GM10847 (cell line): ENCODE results near the gene NYAP1.

ENCODE experiments used
- POLR2A ChIP-seq: IDR thresholded peaks from 2 replicates; pipeline ENCODE4 v1.6.1; 2011; ENCODE audit not compliant: insufficient read length; ENCODE audit errors: extremely low read depth

NYAP1 gene

GRCh38 chr7:100455206-100455605 is 28.5 kb upstream of the NYAP1 start:
- TF ChIP-seq POLR2A, result no peak

- TF ChIP-seq POLR2A, result no peak
Measured at GRCh38 chr7:100456562-100456961, 27.2 kb upstream of the NYAP1 start.

DNA sequence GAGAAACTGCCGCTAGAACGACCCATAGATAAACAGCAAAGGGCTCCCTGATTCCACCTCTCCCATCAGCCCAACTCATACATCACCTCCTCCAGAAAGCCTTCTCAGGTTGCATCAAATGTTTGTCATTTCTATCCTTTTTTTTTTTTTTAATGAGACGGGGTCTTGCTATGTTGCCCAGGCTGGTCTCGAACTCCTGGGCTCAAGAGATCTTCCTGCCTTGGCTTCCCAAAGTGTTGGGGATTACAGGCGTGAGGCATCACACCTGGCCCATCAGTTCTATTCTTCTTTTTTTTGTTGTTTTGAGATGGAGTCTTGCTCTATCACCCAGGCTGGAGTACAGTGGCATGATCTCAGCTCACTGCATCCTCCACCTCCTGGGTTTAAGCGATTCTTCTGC is 26.7 kb upstream of the NYAP1 start:
- no peak for TF ChIP-seq POLR2A

GRCh38 chr7:100464210-100464660 is 19.5 kb upstream of the NYAP1 start, which contains the start of gene SPACDR:
TSS of gene SPACDR (minus strand) at chr7:100464260. CDS start at chr7:100464025, 235 bp downstream.
- no peak for TF ChIP-seq POLR2A

DNA sequence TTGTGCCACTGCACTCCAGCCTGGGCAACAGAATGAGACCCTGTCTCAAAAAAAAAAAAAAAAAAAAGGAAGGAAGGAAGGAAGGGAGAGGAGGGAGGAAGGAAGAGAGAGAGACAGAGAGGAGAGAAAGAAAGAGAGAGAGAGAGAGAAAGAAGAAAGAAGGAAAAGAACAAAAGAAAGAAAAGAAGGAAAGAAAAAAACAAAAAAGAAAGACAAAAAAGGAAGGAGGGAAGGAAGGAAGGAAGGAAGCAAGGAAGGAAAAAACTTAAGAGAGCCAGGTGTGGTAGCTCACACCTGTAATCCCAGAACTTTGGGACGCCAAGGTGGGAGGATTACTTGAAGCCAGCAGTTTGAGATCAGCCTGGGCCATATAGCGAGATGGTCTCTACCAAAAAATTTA is 18.9 kb upstream of the NYAP1 start:
- TF ChIP-seq POLR2A, result no peak

DNA sequence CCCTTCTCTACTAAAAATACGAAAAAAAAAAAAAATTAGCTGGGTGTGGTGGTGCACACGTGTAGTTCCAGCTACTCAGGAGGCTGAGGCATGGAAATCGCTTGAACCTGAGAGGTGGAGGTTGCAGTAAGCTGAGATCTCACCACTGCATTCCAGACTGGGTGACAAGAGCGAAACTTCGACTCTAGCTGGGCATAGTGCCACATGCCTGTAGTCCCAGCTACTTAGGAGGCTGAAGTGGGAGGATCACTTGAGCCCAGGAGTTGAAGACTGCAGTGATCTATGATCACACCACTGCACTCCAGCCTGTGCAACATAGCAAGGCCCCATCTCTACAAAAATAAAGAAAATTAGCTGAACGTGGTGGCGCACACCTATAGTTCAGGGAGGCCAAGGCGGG is 18.4 kb upstream of the NYAP1 start:
- no peak for TF ChIP-seq POLR2A

- TF ChIP-seq POLR2A, result no peak
Measured at GRCh38 chr7:100465702-100466311, 17.9 kb upstream of the NYAP1 start.

DNA sequence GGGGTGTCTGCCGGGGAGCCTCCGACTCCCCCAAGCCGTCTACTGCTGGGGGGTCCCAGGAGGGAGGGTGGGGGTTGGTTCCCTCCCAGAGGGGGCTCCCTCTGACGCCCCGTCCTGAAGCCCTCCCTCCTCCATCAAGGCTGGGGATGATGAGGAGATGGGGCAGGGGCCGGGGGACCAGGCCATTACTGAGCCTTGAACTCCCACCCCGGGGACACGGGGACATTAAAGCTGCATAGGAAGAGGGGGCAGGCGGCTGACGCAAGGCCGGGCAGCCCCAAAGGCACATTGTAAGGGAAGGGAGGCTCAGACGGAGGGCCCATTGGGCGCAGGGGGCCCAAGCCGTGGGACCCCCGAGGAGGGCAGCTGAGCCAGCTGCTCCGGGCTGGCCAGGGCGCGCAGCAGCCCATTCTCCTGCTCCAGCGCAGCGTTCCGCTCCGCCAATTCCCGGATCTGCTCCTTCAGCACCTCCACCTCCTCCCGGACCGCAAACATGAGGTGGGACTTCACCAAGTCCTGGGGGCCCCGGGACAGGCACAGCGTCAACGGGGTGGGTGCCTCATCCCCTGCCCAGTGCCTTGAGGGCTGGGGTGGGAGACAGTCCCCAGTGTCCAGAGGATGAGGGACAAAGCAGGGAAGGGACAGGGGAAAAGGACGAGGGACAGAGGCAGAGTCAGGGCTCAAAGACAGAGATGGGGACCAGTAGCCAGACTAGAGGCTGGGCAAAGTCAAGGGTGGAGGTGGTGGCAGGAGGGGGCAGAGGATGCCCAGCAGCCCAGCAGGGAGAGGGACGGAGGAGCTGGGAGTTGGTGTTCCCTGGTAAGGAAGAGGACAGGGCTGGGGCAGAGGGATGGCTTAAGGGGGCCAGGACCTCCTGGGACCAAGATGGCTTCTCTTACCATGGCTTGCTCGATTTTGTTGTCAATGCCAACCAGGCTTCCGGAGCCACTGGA is 16.8 kb upstream of the NYAP1 start:
- no peak for TF ChIP-seq POLR2A

GRCh38 chr7:100467638-100468373 is 15.9 kb upstream of the NYAP1 start:
- TF ChIP-seq POLR2A, result no peak

GRCh38 chr7:100469227-100470044 is 14.3 kb upstream of the NYAP1 start:
- no peak for TF ChIP-seq POLR2A

- no peak for TF ChIP-seq POLR2A
Measured at GRCh38 chr7:100471021-100471420, 12.7 kb upstream of the NYAP1 start.

DNA sequence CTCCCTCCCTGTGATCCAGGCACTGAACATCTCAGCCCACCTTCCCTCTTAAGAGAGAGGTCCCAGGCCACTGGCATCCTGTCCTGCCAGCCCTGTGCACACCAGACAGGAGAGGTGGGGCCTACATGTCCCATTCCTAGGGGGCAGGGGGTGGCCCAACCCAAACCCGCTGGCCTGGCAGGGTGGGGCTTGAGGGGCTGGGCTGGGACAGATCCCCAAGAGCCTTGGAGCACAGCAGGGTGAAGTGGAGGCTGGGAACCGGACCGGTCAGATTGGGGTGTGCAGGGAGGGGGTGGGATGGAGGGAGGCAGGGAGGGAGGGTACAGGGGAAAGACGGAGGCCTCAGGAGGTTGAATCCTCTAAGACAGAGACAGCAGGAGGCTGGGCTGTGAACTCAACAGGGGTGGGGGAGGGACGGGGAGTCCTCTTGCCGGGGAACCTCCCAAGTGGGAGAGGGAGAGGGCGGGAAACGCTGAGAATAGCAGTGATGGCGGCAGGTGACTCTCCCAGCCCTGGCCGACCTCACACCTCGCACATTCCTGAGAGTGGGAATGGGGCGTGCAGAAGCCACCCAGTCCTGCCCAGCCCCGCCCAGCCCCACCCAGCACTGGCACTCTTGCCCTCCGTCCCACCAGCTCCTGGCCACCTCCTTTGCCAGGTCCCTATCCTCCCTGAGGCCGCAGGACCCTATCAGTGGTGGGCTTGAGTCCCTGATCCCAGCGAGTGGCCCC is 11.4 kb upstream of the NYAP1 start:
- no peak for TF ChIP-seq POLR2A

GRCh38 chr7:100472854-100473499 is 10.8 kb upstream of the NYAP1 start:
- TF ChIP-seq POLR2A, result no peak

DNA sequence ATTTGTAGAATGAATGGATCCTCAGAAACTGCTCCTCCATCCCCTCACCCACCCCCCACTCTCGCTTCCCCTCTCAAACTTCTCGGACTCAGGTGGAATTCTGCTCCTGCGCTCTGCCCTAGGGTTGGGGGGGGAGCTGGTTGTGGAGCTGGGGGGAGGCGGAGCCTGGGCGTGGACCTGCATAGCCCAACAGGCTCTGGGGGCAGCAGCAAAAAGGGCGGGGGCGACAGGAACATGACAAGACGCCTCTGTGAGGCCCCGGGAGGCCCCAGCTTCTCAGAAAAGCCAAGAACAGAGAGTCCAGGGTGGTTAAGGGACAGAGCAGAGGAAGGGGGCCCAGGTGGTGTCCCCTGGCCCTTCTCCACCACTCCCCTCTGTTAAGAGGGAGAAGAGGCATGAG is 8.2 kb upstream of the NYAP1 start:
- TF ChIP-seq POLR2A, result no peak
